T-helper 1 cell (primary cell): ENCODE data around the gene CD22.

ENCODE experiments used
- DNase-seq, 5 donors: peaks; one replicate each; pipeline ENCODE4 v3.0.0-alpha.2; 2012 to 2020

Gene CD22

GRCh38 chr19:35392742-35393715, 64.0 kb downstream of the CD22 start:
- no peak for DNase-seq

- no peak for DNase-seq
These were observed 66.6 kb downstream of the CD22 start for GRCh38 chr19:35395382-35396199.

- no peak for DNase-seq
These were observed 67.4 kb downstream of the CD22 start for GRCh38 chr19:35396240-35396885.
